ENCODE data around the gene CYP4F12. TPM values are rescaled to one million over a fixed set of nuclear protein-coding genes. Genes with fewer than 3 reads are reported as not detected.

The CYP4F12 gene
- polyA plus RNA-seq, 2 of the 4 experiments (the other 2 are of a cell fraction), result 6.3 to 12.8 TPM

DNA sequence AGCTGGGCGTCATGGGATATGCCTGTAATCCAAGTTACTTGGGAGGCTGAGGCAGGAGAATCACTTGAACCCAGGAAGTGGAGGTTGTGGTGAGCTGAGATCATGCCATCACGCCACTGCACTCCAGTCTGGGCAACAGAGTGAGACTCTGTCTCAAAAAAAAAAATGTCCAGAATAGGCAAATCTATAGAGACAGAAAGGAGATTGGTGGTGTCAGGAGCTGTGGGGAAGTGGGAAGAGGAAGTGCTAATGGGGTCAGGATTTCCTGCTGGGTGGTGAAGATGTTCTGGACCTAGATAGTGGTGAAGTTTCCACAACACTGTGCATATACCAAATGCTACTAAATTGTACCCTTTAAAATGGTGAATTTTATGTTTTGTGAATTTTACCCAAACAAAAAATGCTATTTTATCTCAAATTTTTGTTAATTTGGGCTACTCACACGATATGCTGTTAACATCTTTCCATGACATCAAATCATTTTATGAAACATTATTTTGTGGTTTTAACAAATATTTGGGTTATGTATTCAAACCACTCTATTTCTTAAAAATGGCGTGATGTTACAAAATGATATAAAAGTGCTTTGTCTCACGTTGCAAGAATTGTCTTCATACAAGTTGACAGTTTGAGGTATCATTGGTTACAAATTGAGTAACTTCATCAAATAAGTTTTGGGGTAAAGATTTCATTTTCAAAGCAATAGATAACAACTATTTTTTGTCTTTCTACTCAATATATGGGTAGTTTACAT lies 39.6 kb upstream of the CYP4F12 start:
- no peak overlapping the region for H3K4me2 ChIP-seq
- CTCF ChIA-PET, result interaction anchor here (0.6 to 1.4 kb wide), 3 partner anchors 78 to 377 kb away, joined by 3 to 6 read pairs (median 5); no protein-coding TSS in a partner anchor
- H3K9me3 ChIP-seq, result no peaks in the 10 kb centered on the region
- H3K4me3 ChIP-seq, result no peak overlapping the region
- no peaks in the 10 kb centered on the region for H3K4me1 ChIP-seq
- H3K27ac ChIP-seq, result no peak overlapping the region
- ATAC-seq (no peak), FAIRE-seq (no peak), DNase-seq (ENCODE audit: low read depth in 1 of 2, low spot score in 1 of 2) (no peak)
- POLR2A ChIA-PET, result no interaction called here
- WGBS (ENCODE audit: missing lambda C conversion rate), result 61% methylated on average over 5 of the region's 5 CpGs
- TF ChIP-seq NR3C1 (IDR thresholded peaks at IDR 0.05) (no peak), CBX2 (IDR thresholded peaks at IDR 0.05; ENCODE audit: borderline replicate concordance, low read depth) (no peak), NPAS2 (CRISPR knock-in tag; IDR thresholded peaks at IDR 0.05; ENCODE audit: borderline replicate concordance) (no peak), KDM1A (IDR thresholded peaks at IDR 0.05; ENCODE audit: low read depth) (no peak), RARB (CRISPR knock-in tag; IDR thresholded peaks at IDR 0.05) (no peak), CEBPB (IDR thresholded peaks at IDR 0.05) (no peak), FOSB (CRISPR knock-in tag; IDR thresholded peaks at IDR 0.05) (no peak), EHMT2 (IDR thresholded peaks at IDR 0.05; ENCODE audit: low read depth) (no peak), CTCF (IDR thresholded peaks at IDR 0.05) (no peak), RNF2 (IDR thresholded peaks at IDR 0.05; ENCODE audit: borderline replicate concordance, low read depth) (no peak), ZNF302 (CRISPR knock-in tag; IDR thresholded peaks at IDR 0.05) (no peak), HOXB5 (CRISPR knock-in tag; IDR thresholded peaks at IDR 0.05) (no peak), KDM5A (IDR thresholded peaks at IDR 0.05) (no peak), POLR2AphosphoS2 (conservative IDR thresholded peaks at IDR 0.05; ENCODE audit: low read length) (no peak)
- TF ChIP-seq, protein P1, sequence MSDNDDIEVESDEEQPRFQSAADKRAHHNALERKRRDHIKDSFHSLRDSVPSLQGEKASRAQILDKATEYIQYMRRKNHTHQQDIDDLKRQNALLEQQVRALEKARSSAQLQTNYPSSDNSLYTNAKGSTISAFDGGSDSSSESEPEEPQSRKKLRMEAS (IDR thresholded peaks at IDR 0.05), result no peak
- TF ChIP-seq, protein P2, sequence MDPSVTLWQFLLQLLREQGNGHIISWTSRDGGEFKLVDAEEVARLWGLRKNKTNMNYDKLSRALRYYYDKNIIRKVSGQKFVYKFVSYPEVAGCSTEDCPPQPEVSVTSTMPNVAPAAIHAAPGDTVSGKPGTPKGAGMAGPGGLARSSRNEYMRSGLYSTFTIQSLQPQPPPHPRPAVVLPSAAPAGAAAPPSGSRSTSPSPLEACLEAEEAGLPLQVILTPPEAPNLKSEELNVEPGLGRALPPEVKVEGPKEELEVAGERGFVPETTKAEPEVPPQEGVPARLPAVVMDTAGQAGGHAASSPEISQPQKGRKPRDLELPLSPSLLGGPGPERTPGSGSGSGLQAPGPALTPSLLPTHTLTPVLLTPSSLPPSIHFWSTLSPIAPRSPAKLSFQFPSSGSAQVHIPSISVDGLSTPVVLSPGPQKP (IDR thresholded peaks at IDR 0.05; ENCODE audit: low read depth, low read length), result no peak
- TF ChIP-seq, protein P3, sequence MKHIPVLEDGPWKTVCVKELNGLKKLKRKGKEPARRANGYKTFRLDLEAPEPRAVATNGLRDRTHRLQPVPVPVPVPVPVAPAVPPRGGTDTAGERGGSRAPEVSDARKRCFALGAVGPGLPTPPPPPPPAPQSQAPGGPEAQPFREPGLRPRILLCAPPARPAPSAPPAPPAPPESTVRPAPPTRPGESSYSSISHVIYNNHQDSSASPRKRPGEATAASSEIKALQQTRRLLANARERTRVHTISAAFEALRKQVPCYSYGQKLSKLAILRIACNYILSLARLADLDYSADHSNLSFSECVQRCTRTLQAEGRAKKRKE (CRISPR knock-in tag; IDR thresholded peaks at IDR 0.05; ENCODE audit: low read depth), result no peak
- TF ChIP-seq, protein P4, sequence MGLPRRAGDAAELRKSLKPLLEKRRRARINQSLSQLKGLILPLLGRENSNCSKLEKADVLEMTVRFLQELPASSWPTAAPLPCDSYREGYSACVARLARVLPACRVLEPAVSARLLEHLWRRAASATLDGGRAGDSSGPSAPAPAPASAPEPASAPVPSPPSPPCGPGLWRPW (IDR thresholded peaks at IDR 0.05), result no peak

DNA sequence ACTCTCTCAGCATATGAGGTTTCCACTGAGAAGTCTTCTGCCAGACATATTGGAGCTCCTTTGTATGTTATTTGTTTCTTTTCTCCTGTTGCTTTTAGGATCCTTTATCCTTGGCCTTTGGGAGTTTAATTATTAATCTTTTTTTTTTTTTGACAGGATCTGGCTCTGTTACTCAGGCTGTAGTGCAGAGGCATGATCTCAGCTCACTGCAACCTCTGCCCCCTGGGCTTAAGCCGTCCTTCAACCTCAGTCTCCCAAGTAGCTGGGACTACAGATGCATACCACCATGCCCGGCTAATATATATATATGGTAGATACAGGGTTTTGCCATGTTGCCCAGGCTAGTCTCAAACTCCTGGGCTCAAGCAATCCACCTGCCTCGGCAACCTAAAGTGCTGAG lies 38.8 kb upstream of the CYP4F12 start:
- Histone ChIP-seq H3K9me3 (no peaks in the 10 kb centered on the region), H3K27ac (no peak overlapping the region), H3K4me3 (no peak overlapping the region), H3K4me2 (no peak overlapping the region), H3K4me1 (no peaks in the 10 kb centered on the region)
- TF ChIP-seq POLR2AphosphoS2 (conservative IDR thresholded peaks at IDR 0.05; ENCODE audit: low read length) (no peak), ESRRA (IDR thresholded peaks at IDR 0.05; ENCODE audit: borderline replicate concordance, low read length) (no peak), HOXB13 (CRISPR knock-in tag; IDR thresholded peaks at IDR 0.05; ENCODE audit: low read depth) (no peak), NR3C1 (IDR thresholded peaks at IDR 0.05) (no peak), CEBPB (IDR thresholded peaks at IDR 0.05) (no peak)
- TF ChIP-seq, protein P5, sequence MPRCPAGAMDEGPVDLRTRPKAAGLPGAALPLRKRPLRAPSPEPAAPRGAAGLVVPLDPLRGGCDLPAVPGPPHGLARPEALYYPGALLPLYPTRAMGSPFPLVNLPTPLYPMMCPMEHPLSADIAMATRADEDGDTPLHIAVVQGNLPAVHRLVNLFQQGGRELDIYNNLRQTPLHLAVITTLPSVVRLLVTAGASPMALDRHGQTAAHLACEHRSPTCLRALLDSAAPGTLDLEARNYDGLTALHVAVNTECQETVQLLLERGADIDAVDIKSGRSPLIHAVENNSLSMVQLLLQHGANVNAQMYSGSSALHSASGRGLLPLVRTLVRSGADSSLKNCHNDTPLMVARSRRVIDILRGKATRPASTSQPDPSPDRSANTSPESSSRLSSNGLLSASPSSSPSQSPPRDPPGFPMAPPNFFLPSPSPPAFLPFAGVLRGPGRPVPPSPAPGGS (IDR thresholded peaks at IDR 0.05), result no peak
- WGBS (ENCODE audit: missing lambda C conversion rate), result 62% methylated on average over 3 of the region's 3 CpGs
- POLR2A ChIA-PET, result no interaction called here
- CTCF ChIA-PET, result interaction anchor here (0.6 to 1.0 kb wide), 2 partner anchors 11 to 79 kb away, joined by 3 to 6 read pairs; no protein-coding TSS in a partner anchor
- ATAC-seq, result no peak
- no peak for FAIRE-seq
- no peak for DNase-seq (ENCODE audit: low read depth in 1 of 2, low spot score in 1 of 2)
